GM12891 (cell line): Measurements from ENCODE around the gene STAT6.
A peak's percentile ranks its signal among the peaks of the same experiment; 100 is the strongest.

Source experiments
- DNase-seq: peaks from one replicate; pipeline ENCODE4 v3.0.0; 2011; ENCODE audit warnings: low spot score; ENCODE audit not compliant: insufficient read length
- FAIRE-seq: peaks from 2 replicates; lab custom pipeline; 2011; peaks lifted over from hg19 to GRCh38; lab: Jason Lieb, UNC
- PAX5 ChIP-seq: IDR thresholded peaks from 2 replicates; pipeline ENCODE4 v1.6.1; 2011; ENCODE audit warnings: low read length, moderate library complexity, mild to moderate bottlenecking; ENCODE audit not compliant: insufficient read depth, severe bottlenecking
- POLR2A ChIP-seq: IDR thresholded peaks from 2 replicates; pipeline ENCODE4 v1.6.1; 2011; ENCODE audit warnings: low read depth, low read length, control low read depth
- POLR2AphosphoS5 ChIP-seq: IDR thresholded peaks from 2 replicates; pipeline ENCODE4 v1.6.1; 2011; ENCODE audit warnings: low read depth, low read length, control low read depth
- POU2F2 ChIP-seq: IDR thresholded peaks from 2 replicates; pipeline ENCODE4 v1.6.1; 2011; ENCODE audit warnings: low read depth, mild to moderate bottlenecking, control low read depth, low read length, moderate library complexity
- SPI1 ChIP-seq: IDR thresholded peaks from 2 replicates; pipeline ENCODE4 v1.6.1; 2011; ENCODE audit warnings: low read depth, low read length, control low read depth
- TAF1 ChIP-seq: IDR thresholded peaks from 2 replicates; pipeline ENCODE4 v1.6.1; 2011; ENCODE audit warnings: low read depth, low read length, control low read depth

STAT6 gene

DNA sequence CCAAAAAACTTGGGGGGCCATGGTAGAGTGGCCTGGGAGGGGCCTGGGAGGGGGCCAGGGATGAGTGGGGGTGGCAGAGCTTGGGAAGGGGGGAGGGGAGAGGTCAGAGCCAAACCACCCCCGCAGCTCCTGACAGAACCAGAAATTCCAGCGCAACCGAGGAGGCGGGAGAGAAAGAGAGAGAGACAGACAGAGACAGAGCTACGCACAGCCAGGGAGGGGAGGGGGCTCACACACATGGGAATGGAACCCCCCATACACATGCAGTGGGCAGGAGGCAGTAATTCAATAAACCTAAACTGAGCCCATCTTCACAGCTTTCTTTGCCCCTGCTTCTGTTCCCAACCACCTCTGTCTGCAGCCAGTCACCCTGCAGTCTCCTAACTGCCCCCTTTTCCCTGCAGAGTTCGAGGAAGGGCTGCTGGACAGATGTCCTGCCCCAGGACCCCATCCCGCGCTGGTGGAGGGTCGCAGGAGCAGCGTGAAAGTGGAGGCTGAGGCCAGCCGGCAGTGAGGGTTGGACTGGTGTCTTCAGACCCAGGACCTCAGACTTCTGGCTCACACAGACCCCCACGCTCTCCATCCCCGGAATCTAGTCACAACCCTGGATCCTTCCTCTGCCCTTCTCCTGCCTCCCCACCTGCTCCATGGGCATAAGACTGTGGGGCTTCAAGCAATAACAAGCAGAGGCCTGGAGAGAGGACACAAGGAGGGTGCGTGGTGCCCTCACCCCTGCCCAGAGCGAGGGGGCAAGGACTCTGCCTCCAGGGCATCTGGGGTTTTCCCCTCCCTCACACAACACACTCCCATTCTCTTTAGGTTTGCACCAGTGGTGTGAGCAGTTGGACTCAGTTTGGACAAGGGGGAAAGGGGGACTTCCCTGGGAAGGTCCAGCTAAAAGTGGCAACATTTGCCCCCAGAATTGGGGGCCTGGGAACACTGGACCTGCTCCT is 16.7 kb downstream of the STAT6 start:
- TF ChIP-seq POLR2A (peak; percentile 56; the same call in 1 of the 2 replicates), SPI1 (no peak), POU2F2 (no peak), TAF1 (no peak), POLR2AphosphoS5 (peak; percentile 73), PAX5 (no peak)
- DNase-seq: no peak
- no peak for FAIRE-seq

DNA sequence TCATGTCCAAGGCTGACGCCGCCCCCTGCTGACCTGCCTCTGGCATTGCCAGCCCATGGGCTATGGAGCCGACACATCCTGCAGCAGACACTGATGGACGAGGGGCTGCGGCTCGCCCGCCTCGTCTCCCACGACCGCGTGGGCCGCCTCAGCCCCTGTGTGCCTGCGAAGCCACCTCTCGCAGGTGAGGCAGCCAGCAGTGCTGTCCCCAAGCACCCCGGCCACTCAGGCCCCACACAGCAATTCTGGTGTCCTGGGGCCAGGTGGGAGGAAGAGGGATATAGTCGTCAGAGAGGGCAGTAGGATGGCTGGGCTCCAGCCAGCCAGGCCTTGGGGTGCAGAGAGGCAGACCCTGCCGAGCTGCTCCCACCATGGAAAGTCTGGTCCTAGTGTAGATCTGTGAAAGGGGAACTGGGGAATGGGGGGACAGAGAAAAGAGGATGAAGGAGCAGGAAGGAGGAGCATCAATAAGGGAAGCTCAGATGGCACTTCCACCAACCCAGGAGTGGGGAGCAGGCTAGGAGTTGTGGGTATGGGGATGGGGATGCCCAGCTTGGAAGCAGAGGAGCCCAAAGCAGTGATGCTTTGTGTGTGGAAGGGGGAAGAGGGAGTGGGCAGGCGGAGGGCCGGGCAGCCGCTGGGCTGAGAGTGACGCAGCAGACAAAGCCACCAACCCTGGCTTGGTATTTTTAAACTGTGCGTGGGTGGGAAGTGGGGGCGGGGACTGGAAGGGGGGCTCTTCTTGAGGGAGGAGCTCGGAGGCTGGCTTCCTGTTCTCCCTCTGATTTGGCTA is 17.6 kb downstream of the STAT6 start:
- FAIRE-seq (peak; percentile 98), DNase-seq (peak; percentile 86)
- TF ChIP-seq PAX5 (no peak), POLR2A (peak; percentile 62), SPI1 (peak; percentile 59), POLR2AphosphoS5 (no peak; the same call in 1 of the 2 replicates), TAF1 (0 out of 2 replicates have a peak, but pooled peaks have one; percentile 64), POU2F2 (peak; percentile 42; the same call in 1 of the 2 replicates)

DNA sequence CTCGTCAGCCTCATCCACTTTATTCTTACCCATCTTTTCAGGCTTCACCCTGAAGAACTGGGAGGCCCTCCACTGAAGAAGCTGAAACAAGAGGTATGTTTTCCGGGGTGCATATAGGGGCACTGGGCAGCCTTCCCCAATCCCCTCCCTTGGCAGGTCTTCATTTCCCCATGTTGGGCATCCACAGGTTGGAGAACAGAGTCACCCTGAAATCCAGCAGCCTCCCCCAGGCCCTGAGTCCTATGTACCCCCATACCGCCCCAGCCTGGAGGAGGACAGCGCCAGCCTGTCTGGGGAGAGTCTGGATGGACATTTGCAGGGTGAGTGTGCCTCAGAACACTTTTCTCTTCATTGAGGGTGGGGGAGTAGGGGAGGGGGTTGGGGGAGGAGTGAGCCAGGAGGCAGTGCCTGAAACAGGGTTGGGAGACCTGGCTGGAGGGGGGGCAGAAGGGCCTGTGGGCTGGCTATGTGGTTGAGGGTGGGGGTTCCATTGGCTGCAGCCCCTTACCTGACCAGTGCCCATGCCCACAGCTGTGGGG is 18.2 kb downstream of the STAT6 start:
- DNase-seq: no peak
- no peak for FAIRE-seq
- TF ChIP-seq POU2F2 (no peak), POLR2AphosphoS5 (no peak)

DNA sequence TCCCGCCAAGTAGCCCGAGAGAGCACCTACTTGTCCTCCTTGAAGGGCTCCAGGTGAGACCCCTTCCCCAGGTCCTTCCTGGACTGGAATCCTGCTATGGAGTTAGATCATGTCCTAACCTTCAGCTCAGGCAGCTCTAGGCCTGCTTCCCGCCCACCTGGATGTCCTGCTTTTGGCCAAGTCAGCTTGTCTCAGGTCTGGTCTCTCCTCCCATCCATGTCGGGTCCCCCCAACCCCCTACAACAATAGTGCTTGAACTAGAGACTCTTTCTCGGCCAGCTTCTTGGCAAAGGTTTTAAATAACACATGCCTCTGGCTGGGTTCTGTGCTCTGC is 18.7 kb downstream of the STAT6 start:
- FAIRE-seq (no peak), DNase-seq (no peak)
- TF ChIP-seq POLR2A: peak; percentile 20; the same call in 1 of the 2 replicates
- TF ChIP-seq POLR2AphosphoS5: no peak

DNA sequence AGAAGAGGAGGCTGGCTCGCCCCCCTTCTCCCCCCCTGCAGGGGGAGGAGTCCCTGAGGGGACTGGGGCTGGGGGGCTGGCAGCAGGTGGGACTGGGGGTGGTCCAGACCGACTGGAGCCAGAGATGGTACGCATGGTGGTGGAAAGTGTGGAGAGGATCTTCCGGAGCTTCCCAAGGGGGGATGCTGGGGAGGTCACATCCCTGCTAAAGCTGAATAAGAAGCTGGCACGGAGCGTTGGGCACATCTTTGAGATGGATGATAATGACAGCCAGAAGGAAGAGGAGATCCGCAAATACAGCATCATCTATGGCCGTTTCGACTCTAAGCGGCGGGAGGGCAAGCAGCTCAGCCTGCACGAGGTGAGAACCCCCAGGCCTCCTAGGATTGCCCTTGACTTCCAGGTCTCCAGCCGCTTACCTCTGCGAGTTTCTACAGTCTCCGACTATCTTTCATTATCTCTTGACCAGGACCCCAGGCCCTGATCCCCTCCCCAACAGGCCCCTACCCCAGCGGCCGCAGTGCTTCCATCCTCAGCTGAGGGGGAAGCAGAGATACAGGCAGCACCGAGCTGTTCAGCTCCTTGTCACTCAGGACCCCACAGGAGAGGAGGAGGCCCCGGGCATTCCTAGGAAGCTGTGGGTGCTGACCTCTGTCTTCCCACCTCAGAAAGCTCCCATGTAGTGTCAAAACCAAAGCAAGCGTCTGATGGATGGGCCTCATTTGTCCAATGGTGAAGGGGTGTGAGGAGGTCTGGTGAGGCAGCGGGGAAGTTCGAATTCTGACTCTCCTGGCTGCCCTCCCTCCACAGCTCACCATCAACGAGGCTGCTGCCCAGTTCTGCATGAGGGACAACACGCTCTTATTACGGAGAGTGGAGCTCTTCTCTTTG is 19.3 kb downstream of the STAT6 start:
- FAIRE-seq (no peak), DNase-seq (no peak)
- TF ChIP-seq POU2F2 (no peak), PAX5 (no peak), POLR2AphosphoS5 (no peak), POLR2A (no peak), TAF1 (no peak), SPI1 (no peak)

DNA sequence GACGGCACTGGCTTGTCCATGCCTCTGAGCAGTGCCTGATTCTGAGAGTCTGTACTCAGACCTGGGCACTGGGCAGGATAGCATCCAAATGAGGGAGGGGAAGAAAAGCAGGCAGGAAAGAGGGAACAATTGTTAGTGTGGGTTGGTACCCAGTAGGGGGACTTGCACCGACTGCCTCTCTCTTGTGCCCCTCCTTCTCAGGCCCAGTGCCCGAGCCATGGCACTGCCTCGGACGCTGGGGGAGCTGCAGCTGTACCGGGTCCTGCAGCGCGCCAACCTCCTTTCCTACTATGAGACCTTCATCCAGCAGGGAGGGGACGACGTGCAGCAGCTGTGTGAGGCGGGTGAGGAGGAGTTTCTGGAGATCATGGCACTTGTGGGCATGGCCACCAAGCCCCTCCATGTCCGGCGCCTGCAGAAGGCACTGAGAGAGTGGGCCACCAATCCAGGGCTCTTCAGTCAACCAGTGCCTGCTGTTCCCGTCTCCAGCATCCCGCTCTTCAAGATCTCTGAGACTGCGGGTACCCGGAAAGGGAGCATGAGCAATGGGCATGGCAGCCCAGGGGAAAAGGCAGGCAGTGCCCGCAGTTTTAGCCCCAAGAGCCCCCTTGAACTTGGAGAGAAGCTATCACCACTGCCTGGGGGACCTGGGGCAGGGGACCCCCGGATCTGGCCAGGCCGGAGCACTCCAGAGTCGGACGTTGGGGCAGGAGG is 20.1 kb downstream of the STAT6 start:
- no peak for DNase-seq
- FAIRE-seq: no peak
- no peak for TF ChIP-seq TAF1
- no peak for TF ChIP-seq POLR2A
- no peak for TF ChIP-seq POU2F2
- no peak for TF ChIP-seq POLR2AphosphoS5
- TF ChIP-seq PAX5: no peak
- TF ChIP-seq SPI1: no peak

DNA sequence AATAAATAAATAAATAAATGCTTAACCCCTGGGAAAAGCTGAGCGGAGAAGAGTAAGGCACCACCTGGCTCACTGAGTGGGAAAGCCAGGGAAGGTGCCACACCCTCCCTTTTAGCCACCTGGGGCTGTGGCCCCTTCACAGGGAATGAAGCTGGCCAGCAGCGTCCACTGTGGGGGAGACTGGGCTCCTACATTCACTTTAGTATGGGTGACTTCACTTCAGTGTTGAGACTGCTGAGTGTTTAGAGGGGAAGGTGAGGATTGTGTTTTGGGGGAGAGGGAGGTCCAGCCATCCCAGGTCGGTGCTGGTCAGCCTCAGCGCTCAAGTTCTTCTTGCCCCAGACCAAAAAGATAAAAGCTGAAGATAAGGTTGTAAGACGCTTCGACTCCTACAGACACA is 20.7 kb downstream of the STAT6 start:
- TF ChIP-seq PAX5: no peak
- no peak for TF ChIP-seq SPI1
- no peak for TF ChIP-seq TAF1
- TF ChIP-seq POU2F2: no peak
- no peak for DNase-seq
- FAIRE-seq: peak; percentile 5

DNA sequence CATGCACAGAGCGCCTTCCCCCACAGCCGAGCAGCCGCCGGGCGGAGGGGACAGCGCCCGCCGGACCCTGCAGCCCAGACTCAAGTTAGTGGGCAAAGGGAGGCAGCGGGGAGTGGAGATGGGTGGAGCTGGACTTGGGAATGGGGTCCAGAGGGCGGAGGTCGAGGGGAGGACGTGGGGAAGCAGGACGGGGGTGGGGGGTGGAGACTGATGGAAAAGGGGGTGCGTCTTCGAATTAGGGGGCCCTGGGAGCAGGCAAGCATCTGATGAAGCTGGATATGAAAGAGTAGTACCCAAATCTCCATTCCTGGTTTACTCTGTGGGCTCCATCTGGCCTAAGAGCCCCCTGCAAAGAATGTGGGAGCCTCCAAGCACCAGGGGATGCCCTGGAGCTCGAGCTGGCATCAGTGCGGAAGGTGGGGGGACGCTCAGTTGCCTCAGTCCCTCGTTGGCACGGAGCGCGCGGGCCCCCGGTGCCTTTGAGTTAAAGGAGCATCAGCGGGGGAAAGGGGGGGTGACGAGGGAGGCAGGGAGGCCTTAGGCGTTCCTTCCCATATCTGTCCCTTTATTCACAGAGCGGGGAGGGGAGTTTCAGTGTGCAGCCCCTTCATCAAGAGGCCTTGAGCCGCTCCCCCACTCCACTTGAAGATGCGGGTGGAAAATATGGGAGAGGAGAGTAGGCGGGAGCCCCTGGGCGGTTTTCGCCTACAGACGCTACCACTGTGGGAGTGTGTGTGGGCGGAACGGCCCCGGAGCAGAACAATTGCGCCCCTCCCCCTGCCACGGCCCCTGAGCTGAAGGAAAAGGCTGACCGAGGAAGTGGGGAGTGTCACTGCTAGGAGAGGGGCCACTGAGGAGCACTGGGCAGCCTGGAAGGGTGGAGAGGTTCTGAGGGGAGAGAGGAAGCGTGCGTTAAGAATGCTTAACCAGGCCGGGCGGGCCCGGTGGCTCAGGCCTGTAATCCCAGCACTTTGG is 21.6 kb downstream of the STAT6 start:
- 0 out of 2 replicates have a peak, but pooled peaks have one; percentile 4 for TF ChIP-seq POU2F2
- no peak for TF ChIP-seq TAF1
- FAIRE-seq (peak; percentile 51), DNase-seq (no peak)
